Caco-2 (cell line): ENCODE results near the gene FBXL7. TPM values are rescaled to one million over a fixed set of nuclear protein-coding genes. Genes with fewer than 3 reads are reported as not detected.

Experiments
- BruUV-seq: library from RNA; stranded (reverse); fragments of 400-500 nt; replicated peaks from 2 replicates; lab custom pipeline; 2021; lab: Mats Ljungman, UMichigan
- CTCF ChIA-PET: fragments of 300-600 bp; sonication (Branson Sonifier 250); formaldehyde crosslinking; loops from one replicate; lab custom pipeline; 2022; ENCODE audit warnings: antibody characterized with exemption; lab: Charles Lee
- POLR2A ChIA-PET: fragments of 300-600 bp; sonication (Branson Sonifier 250); formaldehyde crosslinking; loops from one replicate; lab custom pipeline; 2022; ENCODE audit warnings: antibody characterized with exemption; lab: Charles Lee
- DNase-seq, 2 experiments: peaks; one replicate each; pipeline versions ENCODE4 v3.0.0 to v3.0.0-alpha.2; 2020 to 2022
- H3K27me3 ChIP-seq: replicated peaks from 2 replicates; pipeline ENCODE4 v1.6.0; 2011; ENCODE audit warnings: low read length; ENCODE audit not compliant: control insufficient read depth, insufficient read depth
- H3K36me3 ChIP-seq: 2 replicates; pipeline ENCODE4 v1.5.1; 2011; ENCODE audit warnings: low read length; ENCODE audit not compliant: control insufficient read depth, insufficient read depth
- H3K4me1 ChIP-seq: fragments of 250-450 bp; sonication (Bioruptor Pico); 2 replicates; pipeline ENCODE4 v1.5.1; 2020; ENCODE audit warnings: mild to moderate bottlenecking
- H3K4me3 ChIP-seq: 2 replicates; pipeline ENCODE4 v1.5.1; 2011; ENCODE audit warnings: low read depth, mild to moderate bottlenecking, control low read depth, low read length
- H3K9me3 ChIP-seq: fragments of 250-450 bp; sonication (Bioruptor Pico); 2 replicates; pipeline ENCODE4 v1.5.1; 2020; ENCODE audit warnings: mild to moderate bottlenecking, moderate library complexity
- H3K27ac Mint-ChIP-seq: one replicate; pipeline ENCODE4 v1.8.0; 2022; ENCODE audit warnings: mixed read lengths; ENCODE audit not compliant: unreplicated experiment
- H3K27me3 Mint-ChIP-seq: one replicate; pipeline ENCODE4 v1.8.0; 2022; ENCODE audit warnings: mixed read lengths; ENCODE audit not compliant: insufficient read depth, unreplicated experiment
- H3K36me3 Mint-ChIP-seq: one replicate; pipeline ENCODE4 v1.8.0; 2022; ENCODE audit warnings: mild to moderate bottlenecking, mixed read lengths; ENCODE audit not compliant: insufficient read depth, unreplicated experiment
- H3K4me1 Mint-ChIP-seq: one replicate; pipeline ENCODE4 v1.8.0; 2022; ENCODE audit warnings: low read depth, mixed read lengths; ENCODE audit not compliant: unreplicated experiment
- H3K4me3 Mint-ChIP-seq: one replicate; pipeline ENCODE4 v1.8.0; 2022; ENCODE audit warnings: mild to moderate bottlenecking, moderate library complexity, mixed read lengths; ENCODE audit not compliant: unreplicated experiment
- H3K9me3 Mint-ChIP-seq: one replicate; pipeline ENCODE4 v1.8.0; 2022; ENCODE audit warnings: mixed read lengths; ENCODE audit not compliant: unreplicated experiment
- CTCF ChIP-seq, 2 experiments: fragments of 200-600 bp in 1 of 2; IDR thresholded peaks; 1 replicate in 1 of 2; 2 replicates in 1 of 2; pipeline versions ENCODE4 v1.5.1 to v1.8.0; 2011 to 2022; ENCODE audit warnings: antibody characterized with exemption in 1 of 2, control low read depth in 1 of 2, inconsistent platforms in 1 of 2, low read depth in 1 of 2, low read length in 1 of 2, mild to moderate bottlenecking in 1 of 2, moderate library complexity in 1 of 2; ENCODE audit not compliant: insufficient read depth in 1 of 2, severe bottlenecking in 1 of 2, unreplicated experiment in 1 of 2
- intact Hi-C: fragments of 100-400 bp; cut with micrococcal nuclease; formaldehyde crosslinking; loops from one replicate; pipeline ENCODE4 v1.10.0; 2022; ENCODE audit not compliant: unreplicated experiment
- total RNA-seq: library from RNA; stranded (reverse); gene quantifications from 2 replicates; pipeline ENCODE4 v1.2.3, GENCODE V29; 2022

FBXL7 gene
- total RNA-seq, 1 experiment from 2014 or later, result not detected

DNA sequence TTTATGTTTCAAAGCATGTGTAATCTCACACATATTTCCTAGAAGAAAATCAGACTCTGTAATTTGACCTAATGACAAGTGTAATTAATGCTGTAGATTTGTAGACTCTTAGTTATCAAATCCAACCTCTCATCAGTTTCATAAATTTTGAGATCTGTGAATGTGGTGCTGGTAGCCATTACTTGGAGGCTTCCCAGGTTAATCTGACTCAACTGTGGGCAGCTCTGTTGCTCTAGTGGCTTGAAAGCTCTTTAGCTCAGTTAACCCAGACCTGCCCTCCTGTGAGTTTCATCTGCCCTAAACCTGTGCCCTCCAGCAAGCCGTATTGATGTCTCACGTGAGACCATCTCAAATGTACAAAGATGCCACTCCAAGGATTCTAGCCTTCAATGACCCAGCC lies 323.4 kb downstream of the FBXL7 start:
- H3K4me1 Mint-ChIP-seq, result no peaks in the 10 kb centered on the region
- intact Hi-C loops, result no loop called here
- Histone ChIP-seq H3K9me3 (no peaks in the 10 kb centered on the region), H3K4me3 (no peak overlapping the region), H3K4me1 (no peaks in the 10 kb centered on the region), H3K36me3 (no peaks in the 10 kb centered on the region), H3K27me3 (no peaks in the 10 kb centered on the region)
- H3K27ac Mint-ChIP-seq, result no peak overlapping the region
- no peaks in the 10 kb centered on the region for H3K36me3 Mint-ChIP-seq
- peaks cover 11% of the 10 kb centered on the region for H3K27me3 Mint-ChIP-seq
- DNase-seq, result no peak
- no peak overlapping the region for H3K4me3 Mint-ChIP-seq
- CTCF ChIA-PET, result interaction anchor here (0.7 kb wide), 1 partner anchor 258 kb away, joined by 4 read pairs; no protein-coding TSS in a partner anchor
- BruUV-seq, result no TSS peak
- TF ChIP-seq CTCF (IDR thresholded peaks at IDR 0.05; ENCODE audit: insufficient read depth in 1 of 2, low read depth in 1 of 2, low read length in 1 of 2, severe bottlenecking in 1 of 2, unreplicated experiment in 1 of 2), result no peak
- POLR2A ChIA-PET, result no interaction called here
- no peaks in the 10 kb centered on the region for H3K9me3 Mint-ChIP-seq

GRCh38 chr5:15827741-15828140 lies 327.8 kb downstream of the FBXL7 start:
- BruUV-seq, result no TSS peak
- Histone ChIP-seq H3K9me3 (no peaks in the 10 kb centered on the region), H3K27me3 (no peaks in the 10 kb centered on the region), H3K36me3 (no peaks in the 10 kb centered on the region), H3K4me1 (no peaks in the 10 kb centered on the region), H3K4me3 (no peak overlapping the region)
- no peak for TF ChIP-seq CTCF (IDR thresholded peaks at IDR 0.05; ENCODE audit: insufficient read depth in 1 of 2, low read depth in 1 of 2, low read length in 1 of 2, severe bottlenecking in 1 of 2, unreplicated experiment in 1 of 2)
- DNase-seq, result no peak
- H3K9me3 Mint-ChIP-seq, result no peaks in the 10 kb centered on the region
- H3K27me3 Mint-ChIP-seq, result peaks cover 6% of the 10 kb centered on the region
- POLR2A ChIA-PET, result no interaction called here
- no peaks in the 10 kb centered on the region for H3K36me3 Mint-ChIP-seq
- intact Hi-C loops, result no loop called here
- H3K4me3 Mint-ChIP-seq, result no peak overlapping the region
- CTCF ChIA-PET, result no interaction called here
- no peak overlapping the region for H3K27ac Mint-ChIP-seq
- H3K4me1 Mint-ChIP-seq, result no peaks in the 10 kb centered on the region

DNA sequence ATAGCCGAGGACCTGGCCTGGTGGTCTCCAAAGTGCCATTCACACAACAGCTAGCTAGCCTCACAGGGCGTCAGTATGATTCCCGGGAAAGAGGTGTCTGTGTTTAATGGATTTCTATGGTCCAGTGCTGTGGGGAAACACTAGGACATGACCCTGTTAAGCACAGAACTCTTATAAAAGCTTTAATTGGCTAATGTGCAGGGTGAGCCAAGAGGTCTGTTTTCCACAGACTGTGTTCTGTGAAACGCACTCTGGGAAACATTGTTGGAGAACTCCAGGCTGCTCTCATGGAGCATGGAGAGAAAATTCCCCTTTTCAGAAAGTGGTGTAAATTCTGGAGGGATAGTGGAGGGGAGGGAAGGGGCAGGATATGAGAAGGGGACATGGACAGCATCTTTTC lies 331.4 kb downstream of the FBXL7 start:
- Histone ChIP-seq H3K9me3 (no peaks in the 10 kb centered on the region), H3K4me1 (no peaks in the 10 kb centered on the region), H3K4me3 (no peak overlapping the region), H3K36me3 (no peaks in the 10 kb centered on the region), H3K27me3 (no peaks in the 10 kb centered on the region)
- ChIA-PET CTCF (no interaction called here), POLR2A (no interaction called here)
- TF ChIP-seq CTCF (IDR thresholded peaks at IDR 0.05; ENCODE audit: insufficient read depth in 1 of 2, low read depth in 1 of 2, low read length in 1 of 2, severe bottlenecking in 1 of 2, unreplicated experiment in 1 of 2), result no peak
- no peak for DNase-seq
- Mint-ChIP-seq H3K27me3 (peaks cover 6% of the 10 kb centered on the region), H3K27ac (no peak overlapping the region), H3K36me3 (no peaks in the 10 kb centered on the region), H3K4me3 (no peak overlapping the region), H3K4me1 (no peaks in the 10 kb centered on the region), H3K9me3 (no peaks in the 10 kb centered on the region)
- intact Hi-C loops, result no loop called here
- no TSS peak for BruUV-seq
